Spleen (tissue), 11 donors: ENCODE data around the gene ANKRD6. TPM values are rescaled to one million over a fixed set of nuclear protein-coding genes. Genes with fewer than 3 reads are reported as not detected.

Experiments used
- DNase-seq: peaks from one replicate; pipeline ENCODE4 v3.0.0-alpha.2; 2020
- H3K27ac ChIP-seq, 8 donors: fragments of 200-600 bp; sonication (generic) in 7 of 8; 1 replicate in 4 of 8; 2 replicates in 4 of 8; pipeline versions ENCODE4 v1.5.0 to v1.8.0; 2016 to 2021; ENCODE audit warnings: inconsistent platforms in 4 of 8, mild to moderate bottlenecking in 4 of 8, moderate library complexity in 1 of 8
- H3K27me3 ChIP-seq, 7 donors: fragments of 200-600 bp; sonication (generic) in 6 of 7; replicated peaks in 1 of 7; 1 replicate in 4 of 7; 2 replicates in 3 of 7; pipeline versions ENCODE4 v1.5.0 to v1.8.0; 2016 to 2021; ENCODE audit warnings: inconsistent platforms in 3 of 7, mild to moderate bottlenecking in 1 of 7
- H3K36me3 ChIP-seq, 6 donors: fragments of 200-600 bp; sonication (generic) in 5 of 6; 1 replicate in 4 of 6; 2 replicates in 2 of 6; pipeline versions ENCODE4 v1.5.0 to v1.8.0; 2016 to 2021; ENCODE audit warnings: inconsistent platforms in 2 of 6
- H3K4me1 ChIP-seq, 6 donors: fragments of 200-600 bp; sonication (generic) in 5 of 6; 1 replicate in 3 of 6; 2 replicates in 3 of 6; pipeline versions ENCODE4 v1.5.0 to v1.8.0; 2016 to 2021; ENCODE audit warnings: inconsistent platforms in 3 of 6
- H3K4me3 ChIP-seq, 8 donors: fragments of 200-600 bp; sonication (generic) in 7 of 8; 1 replicate in 4 of 8; 2 replicates in 4 of 8; pipeline versions ENCODE4 v1.5.0 to v1.8.0; 2016 to 2021; ENCODE audit warnings: inconsistent platforms in 4 of 8, mild to moderate bottlenecking in 4 of 8, moderate library complexity in 2 of 8
- H3K9me3 ChIP-seq, 8 donors: fragments of 200-600 bp; sonication (generic) in 7 of 8; 1 replicate in 4 of 8; 2 replicates in 4 of 8; pipeline versions ENCODE4 v1.5.0 to v1.8.0; 2016 to 2021; ENCODE audit warnings: inconsistent platforms in 4 of 8
- POLR2A ChIP-seq, 3 donors: fragments of 450-650 bp; IDR thresholded peaks; one replicate each; pipeline ENCODE4 v1.5.1; 2017; ENCODE audit warnings: antibody characterized with exemption in 3 of 3, mild to moderate bottlenecking in 1 of 3
- POLR2AphosphoS5 ChIP-seq, 3 donors: sonication (generic); formaldehyde crosslinking; IDR thresholded peaks; one replicate each; pipeline ENCODE4 v1.5.1; 2017; ENCODE audit warnings: antibody characterized with exemption in 3 of 3
- WGBS, 5 donors: extraction: QIAGEN DNeasy Blood & Tissue Kit in 3 of 5; methylation state at CpG; one replicate each; pipeline versions ENCODE4 v1.1.5 to v1.1.7; 2013 to 2018; 5-methylcytosine and 5-hydroxymethylcytosine counted together
- intact Hi-C: fragments of 100-400 bp; cut with DNase I; formaldehyde crosslinking; loops from one replicate; pipeline ENCODE4 v1.15.0; 2023; ENCODE audit warnings: low total_unique reads
- polyA plus RNA-seq, 3 donors: library from polyadenylated mRNA; stranded (reverse); fragments of 200-250 nt; gene quantifications; one replicate each; pipeline ENCODE4 v1.2.1, GENCODE V29; 2013
- total RNA-seq, 7 donors: library from RNA; depleted of rRNA in 3 of 7; stranded (reverse); fragments of >200 nt in 3 of 7; fragmentation: NEBNext Ultra II Directional in 4 of 7; extraction: Animal tissue kit (Norgen Biotek cat#: 25700) in 4 of 7; gene quantifications; one replicate each; pipeline versions ENCODE4 v1.1.0 to v1.2.1, GENCODE V29; 2016 to 2021
- TF ChIP-seq, protein P1 (sequence below), 11 experiments: fragments of 200-600 bp in 7 of 11; fragments of 450-650 bp in 4 of 11; sonication (generic) in 4 of 11; IDR thresholded peaks in 8 of 11; conservative IDR thresholded peaks in 3 of 11; 1 replicate in 7 of 11; 2 replicates in 4 of 11; pipeline versions ENCODE4 v1.4.0 to v1.8.0; 2016 to 2021; ENCODE audit warnings: antibody characterized with exemption in 11 of 11, inconsistent platforms in 4 of 11, mild to moderate bottlenecking in 1 of 11
- donor health status: healthy with polysubstance abuse.
- donor health status: DM: no; HTN: no; CAD: no; lungs with moderate emphysema.
- donor health status: DM: no; HTN: no; CAD: no.
- donor health status: Bipolar disorder and iron deficiency.
- donor health status: healthy.
- donor health status: DM: no; HTN: no; CAD: no.
- donor health status: DM: yes; HTN: yes; CAD: no.

ANKRD6 gene
- total and polyA plus RNA-seq, 10 donors, result 2.2 to 18.4 (median 7.7) TPM

DNA sequence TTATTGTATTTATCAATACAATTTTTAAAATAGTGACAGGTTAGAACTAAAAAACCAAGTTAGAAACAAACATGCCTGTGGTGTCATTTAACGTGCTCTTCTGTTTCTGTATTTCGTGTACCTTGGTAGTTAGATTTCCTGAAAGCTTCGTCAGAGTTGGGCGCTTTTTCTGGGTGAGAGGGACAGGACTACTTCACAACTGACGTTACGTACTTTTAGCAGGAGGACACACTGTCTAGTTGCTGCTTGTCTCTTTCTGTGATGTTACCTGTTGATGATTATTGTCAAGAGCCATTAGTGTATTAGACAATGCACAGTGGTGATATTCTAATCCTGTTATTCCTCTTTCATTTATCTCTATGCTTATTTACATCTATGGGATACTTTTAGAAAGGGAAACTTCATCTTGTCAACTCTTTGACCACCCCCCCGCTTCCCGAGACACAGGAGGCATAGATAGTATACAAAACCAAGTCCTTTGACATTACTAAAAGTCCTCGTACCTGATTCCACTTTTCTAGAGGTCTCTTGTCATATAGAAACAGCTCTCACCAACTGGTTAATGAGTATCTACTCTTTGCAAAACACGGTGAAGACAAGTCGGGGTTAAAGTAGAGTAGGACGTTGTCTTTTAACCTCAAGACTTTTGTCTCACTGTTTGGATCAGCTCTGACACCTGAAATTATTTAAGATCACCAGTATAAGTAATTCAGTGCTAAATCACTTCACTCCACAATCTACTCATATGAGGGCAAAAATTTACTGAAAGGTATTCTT is 109.3 kb downstream of the ANKRD6 start:
- Histone ChIP-seq H3K27me3 (no peaks in the 10 kb centered on the region), H3K27ac (no peak overlapping the region), H3K9me3 (no peaks in the 10 kb centered on the region), H3K4me1 (no peaks in the 10 kb centered on the region), H3K36me3 (no peaks in the 10 kb centered on the region), H3K4me3 (no peak overlapping the region)
- no peak for TF ChIP-seq POLR2A (IDR thresholded peaks at IDR 0.05)
- TF ChIP-seq POLR2AphosphoS5 (IDR thresholded peaks at IDR 0.05), result no peak
- TF ChIP-seq, protein P1, sequence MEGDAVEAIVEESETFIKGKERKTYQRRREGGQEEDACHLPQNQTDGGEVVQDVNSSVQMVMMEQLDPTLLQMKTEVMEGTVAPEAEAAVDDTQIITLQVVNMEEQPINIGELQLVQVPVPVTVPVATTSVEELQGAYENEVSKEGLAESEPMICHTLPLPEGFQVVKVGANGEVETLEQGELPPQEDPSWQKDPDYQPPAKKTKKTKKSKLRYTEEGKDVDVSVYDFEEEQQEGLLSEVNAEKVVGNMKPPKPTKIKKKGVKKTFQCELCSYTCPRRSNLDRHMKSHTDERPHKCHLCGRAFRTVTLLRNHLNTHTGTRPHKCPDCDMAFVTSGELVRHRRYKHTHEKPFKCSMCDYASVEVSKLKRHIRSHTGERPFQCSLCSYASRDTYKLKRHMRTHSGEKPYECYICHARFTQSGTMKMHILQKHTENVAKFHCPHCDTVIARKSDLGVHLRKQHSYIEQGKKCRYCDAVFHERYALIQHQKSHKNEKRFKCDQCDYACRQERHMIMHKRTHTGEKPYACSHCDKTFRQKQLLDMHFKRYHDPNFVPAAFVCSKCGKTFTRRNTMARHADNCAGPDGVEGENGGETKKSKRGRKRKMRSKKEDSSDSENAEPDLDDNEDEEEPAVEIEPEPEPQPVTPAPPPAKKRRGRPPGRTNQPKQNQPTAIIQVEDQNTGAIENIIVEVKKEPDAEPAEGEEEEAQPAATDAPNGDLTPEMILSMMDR (IDR thresholded peaks at IDR 0.05 in 8 of 11, conservative IDR thresholded peaks at IDR 0.05 in 3 of 11), result no peak
- 86 to 97% (median 92%) methylated on average over 12 of the region's 12 CpGs for WGBS, 5 donors
- no peak for DNase-seq
- intact Hi-C loops, result no loop called here

DNA sequence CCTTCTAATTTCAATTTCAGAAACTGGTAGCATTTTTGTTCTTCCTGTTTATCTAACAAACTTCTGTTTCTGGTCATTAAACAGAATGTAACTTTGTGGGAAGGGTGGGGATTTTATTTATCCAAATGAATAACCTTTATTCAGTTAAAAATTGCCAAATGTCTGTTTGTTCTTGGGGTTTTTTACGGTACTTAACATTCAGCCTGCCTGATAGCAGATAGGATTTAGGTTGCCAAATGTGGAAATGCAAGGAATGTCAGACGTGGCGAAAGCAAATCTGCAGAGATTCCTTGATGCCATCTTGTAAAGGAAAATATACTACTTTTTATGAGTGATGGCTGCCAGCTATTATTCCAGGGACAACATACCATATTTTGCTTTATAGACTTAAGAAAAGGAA is 109.9 kb downstream of the ANKRD6 start:
- WGBS, 5 donors, result 87 to 91% (median 90%) methylated on average over 3 of the region's 3 CpGs
- Histone ChIP-seq H3K4me3 (no peak overlapping the region), H3K36me3 (no peaks in the 10 kb centered on the region), H3K4me1 (no peaks in the 10 kb centered on the region), H3K27me3 (no peaks in the 10 kb centered on the region), H3K27ac (no peak overlapping the region), H3K9me3 (no peaks in the 10 kb centered on the region)
- intact Hi-C loops, result no loop called here
- no peak for DNase-seq
- no peak for TF ChIP-seq POLR2A (IDR thresholded peaks at IDR 0.05)
- TF ChIP-seq POLR2AphosphoS5 (IDR thresholded peaks at IDR 0.05), result no peak
- TF ChIP-seq, protein P1 (IDR thresholded peaks at IDR 0.05 in 8 of 11, conservative IDR thresholded peaks at IDR 0.05 in 3 of 11), result no peak

DNA sequence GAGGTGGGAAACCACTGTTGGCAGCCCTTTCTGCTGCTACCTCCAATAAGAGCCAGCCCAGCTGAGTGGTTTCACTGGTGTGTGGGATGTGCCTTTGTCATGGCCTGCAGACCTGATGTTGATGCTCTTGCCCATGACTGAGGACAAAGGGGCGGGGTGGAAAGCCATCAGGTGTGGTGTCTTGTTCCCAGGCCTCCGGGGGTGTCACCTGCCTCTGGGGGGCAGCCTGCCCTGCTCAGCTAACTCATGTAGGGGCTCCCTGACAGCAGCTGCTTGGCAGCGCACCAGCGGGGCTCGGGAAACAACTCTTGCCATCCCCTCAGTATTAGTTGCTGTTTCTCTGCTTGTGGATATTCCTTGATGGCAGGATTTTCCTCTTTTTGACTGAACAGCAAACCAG is 114.3 kb downstream of the ANKRD6 start:
- H3K9me3 ChIP-seq, result no peaks in the 10 kb centered on the region
- no peaks in the 10 kb centered on the region for H3K27me3 ChIP-seq
- no peaks in the 10 kb centered on the region for H3K36me3 ChIP-seq
- no peak for DNase-seq
- 78 to 89% (median 85%) methylated on average over 5 of the region's 5 CpGs for WGBS, 5 donors
- TF ChIP-seq, protein P1 (IDR thresholded peaks at IDR 0.05 in 8 of 11, conservative IDR thresholded peaks at IDR 0.05 in 3 of 11), result no peak
- no peak for TF ChIP-seq POLR2A (IDR thresholded peaks at IDR 0.05)
- no peak overlapping the region for H3K4me3 ChIP-seq
- no peak overlapping the region for H3K27ac ChIP-seq
- intact Hi-C loops, result no loop called here
- H3K4me1 ChIP-seq, result no peaks in the 10 kb centered on the region

DNA sequence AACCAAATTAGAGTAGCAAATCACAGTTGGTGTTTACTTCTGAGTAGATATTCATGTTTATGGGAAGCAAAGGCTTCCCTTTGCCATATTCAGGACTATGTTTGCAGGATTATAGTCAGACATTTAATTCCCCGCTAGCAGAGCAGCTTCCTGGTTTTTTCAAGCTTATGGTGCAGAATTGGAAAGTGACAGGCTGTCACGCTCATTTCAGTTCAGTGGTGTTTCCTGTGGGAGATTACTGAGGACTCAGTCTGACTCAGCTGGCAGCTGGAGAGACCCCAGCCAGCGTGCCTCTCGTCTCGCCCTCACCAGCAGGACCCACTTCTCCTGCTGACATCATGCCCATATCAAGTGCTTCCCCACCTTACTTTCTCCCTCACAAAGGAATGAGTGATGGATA is 120.5 kb downstream of the ANKRD6 start:
- no peaks in the 10 kb centered on the region for H3K27me3 ChIP-seq
- intact Hi-C loops, result no loop called here
- WGBS, 5 donors, result 54 to 63% (median 56%) methylated on average over 5 of the region's 5 CpGs
- H3K27ac ChIP-seq, result no peak overlapping the region
- no peaks in the 10 kb centered on the region for H3K4me1 ChIP-seq
- DNase-seq, result no peak
- no peak overlapping the region for H3K4me3 ChIP-seq
- H3K9me3 ChIP-seq, result peaks cover 0 to 15% (median 9%) of the 10 kb centered on the region in 8 donors
- TF ChIP-seq, protein P1 (IDR thresholded peaks at IDR 0.05 in 8 of 11, conservative IDR thresholded peaks at IDR 0.05 in 3 of 11), result no peak
- TF ChIP-seq POLR2A (IDR thresholded peaks at IDR 0.05) (no peak), POLR2AphosphoS5 (IDR thresholded peaks at IDR 0.05) (no peak)
- H3K36me3 ChIP-seq, result no peaks in the 10 kb centered on the region
